Esophagus mucosa (tissue), 1 donor: ENCODE results near the gene CDK17. TPM values are rescaled to one million over a fixed set of nuclear protein-coding genes. Genes with fewer than 3 reads are reported as not detected.
A peak's percentile ranks its signal among the peaks of the same experiment; 100 is the strongest.
"Not testable (repeated sequence)": the region's sequence is repeated elsewhere in the genome, so short reads cannot be mapped to it uniquely, and the experiment has no call there.

ENCODE experiments used
- ATAC-seq: fragments of 200-7000 bp; cut with Tn5 transposase; one replicate; pipeline ENCODE4 v1.9.1; 2020
- total RNA-seq: library from RNA; stranded (reverse); gene quantifications from one replicate; pipeline ENCODE4 v1.2.4, GENCODE V29; 2023
- donor health status: DM: yes; HTN: yes; CAD: no.

The CDK17 gene
- total RNA-seq, 1 donor from 2014 or later, result 16.7 TPM

GRCh38 chr12:96387981-96388380 is 12.3 kb downstream of the CDK17 start:
- ATAC-seq, result no peak

GRCh38 chr12:96386794-96387193 is 13.4 kb downstream of the CDK17 start:
- no peak for ATAC-seq

- ATAC-seq, result no peak
These were observed 16.2 kb downstream of the CDK17 start for GRCh38 chr12:96383991-96384390.

- ATAC-seq, result no peak
These were observed 16.9 kb downstream of the CDK17 start for GRCh38 chr12:96383371-96383770.

- not testable (repeated sequence) for ATAC-seq
These were observed 20.5 kb downstream of the CDK17 start for GRCh38 chr12:96379743-96380142.

- ATAC-seq, result no peak
These were observed 21.9 kb downstream of the CDK17 start for GRCh38 chr12:96378319-96378718.

GRCh38 chr12:96376865-96377264 is 23.4 kb downstream of the CDK17 start:
- ATAC-seq, result no peak

GRCh38 chr12:96375841-96376604 is 24.2 kb downstream of the CDK17 start:
- no peak for ATAC-seq

- ATAC-seq, result peak; percentile 79
These were observed 25.1 kb downstream of the CDK17 start for GRCh38 chr12:96375170-96375569.

- ATAC-seq, result no peak
These were observed 28.2 kb downstream of the CDK17 start for GRCh38 chr12:96371790-96372699.

GRCh38 chr12:96371138-96371789 is 29.0 kb downstream of the CDK17 start:
- ATAC-seq, result no peak

GRCh38 chr12:96368687-96369086 is 31.6 kb downstream of the CDK17 start:
- no peak for ATAC-seq

- ATAC-seq, result no peak
These were observed 32.0 kb downstream of the CDK17 start for GRCh38 chr12:96368233-96368632.

GRCh38 chr12:96366381-96366654 is 33.9 kb downstream of the CDK17 start:
- ATAC-seq, result no peak

- no peak for ATAC-seq
These were observed 34.4 kb downstream of the CDK17 start for GRCh38 chr12:96365604-96366380.

GRCh38 chr12:96364092-96364700 is 36.0 kb downstream of the CDK17 start:
- no peak for ATAC-seq

- ATAC-seq, result no peak
These were observed 39.2 kb downstream of the CDK17 start for GRCh38 chr12:96361074-96361473.

GRCh38 chr12:96360550-96360949 is 39.7 kb downstream of the CDK17 start:
- ATAC-seq, result no peak

- no peak for ATAC-seq
These were observed 40.9 kb downstream of the CDK17 start for GRCh38 chr12:96359328-96359727.

GRCh38 chr12:96356831-96357230 is 43.4 kb downstream of the CDK17 start:
- ATAC-seq, result no peak

GRCh38 chr12:96354844-96355534 is 45.2 kb downstream of the CDK17 start:
- no peak for ATAC-seq

GRCh38 chr12:96354326-96354725 is 45.9 kb downstream of the CDK17 start:
- no peak for ATAC-seq
